HCT116 (cell line): ENCODE data around the gene OR51V1.

Experiments
- EZH2 ChIP-seq: fragments of 200-600 bp; sonication (generic); IDR thresholded peaks from 2 replicates; pipeline ENCODE4 v1.6.1; 2017; ENCODE audit warnings: antibody characterized with exemption, mixed run types
- EZH2phosphoT487 ChIP-seq: fragments of 200-600 bp; IDR thresholded peaks from 2 replicates; pipeline ENCODE4 v1.6.1; 2018; ENCODE audit warnings: antibody characterized with exemption, borderline replicate concordance
- POLR2AphosphoS5 ChIP-seq: IDR thresholded peaks from 2 replicates; pipeline ENCODE4 v1.6.1; 2011; ENCODE audit warnings: mild to moderate bottlenecking, low read depth, low read length, moderate library complexity
- SIN3A ChIP-seq: IDR thresholded peaks from 2 replicates; pipeline ENCODE4 v1.6.1; 2012; ENCODE audit warnings: low read depth
- SP1 ChIP-seq: IDR thresholded peaks from 2 replicates; pipeline ENCODE4 v1.6.1; 2012; ENCODE audit warnings: low read depth
- TF ChIP-seq, protein P1 (sequence below), 3 experiments: fragments of 200-600 bp in 1 of 3; sonication (generic) in 1 of 3; IDR thresholded peaks in 2 of 3; conservative IDR thresholded peaks in 1 of 3; 2 replicates each; pipeline ENCODE4 v1.5.1; 2012 to 2017; ENCODE audit warnings: low read depth in 2 of 3, low read length in 2 of 3, antibody characterized with exemption in 1 of 3, borderline replicate concordance in 1 of 3, control low read depth in 1 of 3, mild to moderate bottlenecking in 1 of 3, mixed read lengths in 1 of 3, mixed run types in 1 of 3, moderate library complexity in 1 of 3; ENCODE audit not compliant: insufficient read depth in 1 of 3
- TF ChIP-seq, protein P2 (sequence below): IDR thresholded peaks from 2 replicates; pipeline ENCODE4 v1.6.1; 2012; ENCODE audit warnings: low read depth

DNA sequence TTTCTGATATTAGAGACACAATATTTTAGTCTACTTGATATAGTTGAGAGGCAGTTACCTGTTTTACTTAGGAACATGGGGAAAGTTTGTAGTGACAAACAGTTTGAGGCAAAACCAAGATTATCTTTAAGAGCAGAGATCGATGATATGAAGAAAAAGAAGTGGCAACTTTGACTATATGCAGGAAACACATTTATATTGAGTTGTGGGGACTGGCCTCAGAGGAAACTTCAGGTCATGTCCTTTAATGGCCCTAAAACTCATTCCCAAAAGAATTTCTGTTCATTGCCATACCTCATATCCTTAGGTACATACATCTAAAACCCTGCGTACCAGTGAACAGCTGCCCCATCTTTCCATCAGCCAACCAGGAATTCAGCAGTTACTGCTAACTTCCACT is 44.7 kb upstream of the OR51V1 start:
- TF ChIP-seq SIN3A (no peak), EZH2 (no peak), POLR2AphosphoS5 (no peak), SP1 (no peak), EZH2phosphoT487 (no peak)
- TF ChIP-seq, protein P1, sequence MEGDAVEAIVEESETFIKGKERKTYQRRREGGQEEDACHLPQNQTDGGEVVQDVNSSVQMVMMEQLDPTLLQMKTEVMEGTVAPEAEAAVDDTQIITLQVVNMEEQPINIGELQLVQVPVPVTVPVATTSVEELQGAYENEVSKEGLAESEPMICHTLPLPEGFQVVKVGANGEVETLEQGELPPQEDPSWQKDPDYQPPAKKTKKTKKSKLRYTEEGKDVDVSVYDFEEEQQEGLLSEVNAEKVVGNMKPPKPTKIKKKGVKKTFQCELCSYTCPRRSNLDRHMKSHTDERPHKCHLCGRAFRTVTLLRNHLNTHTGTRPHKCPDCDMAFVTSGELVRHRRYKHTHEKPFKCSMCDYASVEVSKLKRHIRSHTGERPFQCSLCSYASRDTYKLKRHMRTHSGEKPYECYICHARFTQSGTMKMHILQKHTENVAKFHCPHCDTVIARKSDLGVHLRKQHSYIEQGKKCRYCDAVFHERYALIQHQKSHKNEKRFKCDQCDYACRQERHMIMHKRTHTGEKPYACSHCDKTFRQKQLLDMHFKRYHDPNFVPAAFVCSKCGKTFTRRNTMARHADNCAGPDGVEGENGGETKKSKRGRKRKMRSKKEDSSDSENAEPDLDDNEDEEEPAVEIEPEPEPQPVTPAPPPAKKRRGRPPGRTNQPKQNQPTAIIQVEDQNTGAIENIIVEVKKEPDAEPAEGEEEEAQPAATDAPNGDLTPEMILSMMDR (IDR thresholded peaks at IDR 0.05 in 2 of 3, conservative IDR thresholded peaks at IDR 0.05 in 1 of 3; ENCODE audit: borderline replicate concordance in 1 of 3, insufficient read depth in 1 of 3, low read depth in 2 of 3, low read length in 2 of 3), result no peak
- TF ChIP-seq, protein P2, sequence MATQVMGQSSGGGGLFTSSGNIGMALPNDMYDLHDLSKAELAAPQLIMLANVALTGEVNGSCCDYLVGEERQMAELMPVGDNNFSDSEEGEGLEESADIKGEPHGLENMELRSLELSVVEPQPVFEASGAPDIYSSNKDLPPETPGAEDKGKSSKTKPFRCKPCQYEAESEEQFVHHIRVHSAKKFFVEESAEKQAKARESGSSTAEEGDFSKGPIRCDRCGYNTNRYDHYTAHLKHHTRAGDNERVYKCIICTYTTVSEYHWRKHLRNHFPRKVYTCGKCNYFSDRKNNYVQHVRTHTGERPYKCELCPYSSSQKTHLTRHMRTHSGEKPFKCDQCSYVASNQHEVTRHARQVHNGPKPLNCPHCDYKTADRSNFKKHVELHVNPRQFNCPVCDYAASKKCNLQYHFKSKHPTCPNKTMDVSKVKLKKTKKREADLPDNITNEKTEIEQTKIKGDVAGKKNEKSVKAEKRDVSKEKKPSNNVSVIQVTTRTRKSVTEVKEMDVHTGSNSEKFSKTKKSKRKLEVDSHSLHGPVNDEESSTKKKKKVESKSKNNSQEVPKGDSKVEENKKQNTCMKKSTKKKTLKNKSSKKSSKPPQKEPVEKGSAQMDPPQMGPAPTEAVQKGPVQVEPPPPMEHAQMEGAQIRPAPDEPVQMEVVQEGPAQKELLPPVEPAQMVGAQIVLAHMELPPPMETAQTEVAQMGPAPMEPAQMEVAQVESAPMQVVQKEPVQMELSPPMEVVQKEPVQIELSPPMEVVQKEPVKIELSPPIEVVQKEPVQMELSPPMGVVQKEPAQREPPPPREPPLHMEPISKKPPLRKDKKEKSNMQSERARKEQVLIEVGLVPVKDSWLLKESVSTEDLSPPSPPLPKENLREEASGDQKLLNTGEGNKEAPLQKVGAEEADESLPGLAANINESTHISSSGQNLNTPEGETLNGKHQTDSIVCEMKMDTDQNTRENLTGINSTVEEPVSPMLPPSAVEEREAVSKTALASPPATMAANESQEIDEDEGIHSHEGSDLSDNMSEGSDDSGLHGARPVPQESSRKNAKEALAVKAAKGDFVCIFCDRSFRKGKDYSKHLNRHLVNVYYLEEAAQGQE, result no peak
